Endodermal cell (in vitro differentiated cells): ENCODE results near the gene MYCN. TPM values are rescaled to one million over a fixed set of nuclear protein-coding genes. Genes with fewer than 3 reads are reported as not detected.
"Not testable (repeated sequence)": the region's sequence is repeated elsewhere in the genome, so short reads cannot be mapped to it uniquely, and the experiment has no call there.

ENCODE experiments used
- DNase-seq: peaks from one replicate; pipeline ENCODE4 v3.0.0-alpha.2; 2017
- H3K27ac ChIP-seq: 2 replicates; pipeline ENCODE4 v1.5.1; 2013; ENCODE audit warnings: mild to moderate bottlenecking, low read depth, low read length, moderate library complexity
- H3K27me3 ChIP-seq: 2 replicates; pipeline ENCODE4 v1.6.1; 2013; ENCODE audit warnings: mild to moderate bottlenecking, low read length, moderate library complexity; ENCODE audit not compliant: insufficient read depth, control insufficient read depth, poor library complexity, severe bottlenecking
- H3K36me3 ChIP-seq: 2 replicates; pipeline ENCODE4 v1.7.0; 2013; ENCODE audit warnings: mild to moderate bottlenecking, low read length, moderate library complexity; ENCODE audit not compliant: control insufficient read depth, insufficient read depth
- H3K4me1 ChIP-seq: one replicate; pipeline ENCODE4 v1.7.0; 2013; ENCODE audit warnings: low read length; ENCODE audit not compliant: control insufficient read depth, insufficient read depth
- H3K4me3 ChIP-seq: 2 replicates; pipeline ENCODE4 v1.5.1; 2013; ENCODE audit warnings: mild to moderate bottlenecking, low read length, moderate library complexity
- H3K9ac ChIP-seq: 2 replicates; pipeline ENCODE4 v1.6.1; 2013; ENCODE audit warnings: mild to moderate bottlenecking, low read length, moderate library complexity; ENCODE audit not compliant: poor library complexity, severe bottlenecking; ENCODE audit errors: extremely low read depth
- H3K9me3 ChIP-seq: 2 replicates; pipeline ENCODE4 v1.6.1; 2013; ENCODE audit warnings: mild to moderate bottlenecking, low read length, moderate library complexity; ENCODE audit not compliant: control insufficient read depth
- H3K27ac Mint-ChIP-seq: 2 replicates; pipeline ENCODE4 v1.8.0; 2020; ENCODE audit warnings: mixed read lengths
- H3K27me3 Mint-ChIP-seq: 2 replicates; pipeline ENCODE4 v1.8.0; 2021; ENCODE audit warnings: mild to moderate bottlenecking, mixed read lengths; ENCODE audit not compliant: insufficient read depth
- H3K36me3 Mint-ChIP-seq: 2 replicates; pipeline ENCODE4 v1.8.0; 2020; ENCODE audit warnings: low read depth, mixed read lengths
- H3K4me1 Mint-ChIP-seq: 2 replicates; pipeline ENCODE4 v1.8.0; 2020; ENCODE audit warnings: mixed read lengths
- H3K4me3 Mint-ChIP-seq: 2 replicates; pipeline ENCODE4 v1.8.0; 2020; ENCODE audit warnings: mild to moderate bottlenecking, moderate library complexity, mixed read lengths
- H3K9me3 Mint-ChIP-seq: 2 replicates; pipeline ENCODE4 v1.8.0; 2020; ENCODE audit warnings: mild to moderate bottlenecking, mixed read lengths
- CTCF ChIP-seq: fragments of 200-600 bp; sonication (generic); conservative IDR thresholded peaks from 2 replicates; pipeline ENCODE4 v1.5.0; 2021; ENCODE audit warnings: antibody characterized with exemption, mild to moderate bottlenecking
- WGBS, 2 experiments: methylation state at CpG; one replicate each; pipeline versions ENCODE4 v1.1.5 to v1.1.7; 2013; ENCODE audit warnings: missing lambda C conversion rate in 2 of 2, mixed read lengths in 1 of 2; ENCODE audit not compliant: insufficient coverage in 1 of 2, insufficient read length in 1 of 2; 5-methylcytosine and 5-hydroxymethylcytosine counted together
- total RNA-seq, 2 donors: library from RNA; stranded (reverse); fragmentation: NEBNext Ultra II Directional in 1 of 2; extraction: Animal tissue kit (Norgen Biotek cat#: 25700) in 1 of 2; gene quantifications; 2 replicates in 1 of 2; 3 replicates in 1 of 2; pipeline ENCODE4 v1.2.1, GENCODE V29; 2021

MYCN gene
- total RNA-seq, 2 donors from 2014 or later, result 36.8 to 52.3 TPM

GRCh38 chr2:15956751-15957736 is 16.7 kb downstream of the MYCN start:
- H3K4me1 Mint-ChIP-seq, result peaks cover 13% of the 10 kb centered on the region
- WGBS, 2 experiments, result 92 to 94% methylated on average over 15 to 16 of the region's 16 CpGs
- Histone ChIP-seq H3K27ac (no peak overlapping the region), H3K9me3 (no peaks in the 10 kb centered on the region), H3K9ac (no peak overlapping the region), H3K4me1 (no peaks in the 10 kb centered on the region), H3K27me3 (no peaks in the 10 kb centered on the region), H3K4me3 (no peak overlapping the region), H3K36me3 (no peaks in the 10 kb centered on the region)
- peaks cover 4% of the 10 kb centered on the region for H3K9me3 Mint-ChIP-seq
- H3K27me3 Mint-ChIP-seq, result peaks cover 2% of the 10 kb centered on the region
- no peak overlapping the region for H3K4me3 Mint-ChIP-seq
- peak; percentile 66 for DNase-seq
- no peak overlapping the region for H3K27ac Mint-ChIP-seq
- TF ChIP-seq CTCF, result no peak
- no peaks in the 10 kb centered on the region for H3K36me3 Mint-ChIP-seq

- H3K4me3 ChIP-seq, result no peak overlapping the region
- TF ChIP-seq CTCF, result no peak
- no peak overlapping the region for H3K4me3 Mint-ChIP-seq
- DNase-seq, result peak; percentile 84
- H3K9ac ChIP-seq, result no peak overlapping the region
- no peaks in the 10 kb centered on the region for H3K36me3 Mint-ChIP-seq
- no peak overlapping the region for H3K27ac ChIP-seq
- H3K27me3 ChIP-seq, result no peaks in the 10 kb centered on the region
- peaks cover 2% of the 10 kb centered on the region for H3K27me3 Mint-ChIP-seq
- peaks cover 4% of the 10 kb centered on the region for H3K9me3 Mint-ChIP-seq
- no peak overlapping the region for H3K27ac Mint-ChIP-seq
- no peaks in the 10 kb centered on the region for H3K9me3 ChIP-seq
- peaks cover 12% of the 10 kb centered on the region for H3K4me1 Mint-ChIP-seq
- no peaks in the 10 kb centered on the region for H3K36me3 ChIP-seq
- WGBS, 2 experiments, result 77 to 83% methylated on average over 7 to 11 of the region's 11 CpGs
- no peaks in the 10 kb centered on the region for H3K4me1 ChIP-seq
Observed at GRCh38 chr2:15957881-15958713, 17.7 kb downstream of the MYCN start.

- TF ChIP-seq CTCF, result no peak
- Mint-ChIP-seq H3K4me3 (no peak overlapping the region), H3K4me1 (peaks cover 8% of the 10 kb centered on the region), H3K9me3 (peaks cover 6% of the 10 kb centered on the region), H3K36me3 (no peaks in the 10 kb centered on the region), H3K27me3 (peaks cover 2% of the 10 kb centered on the region), H3K27ac (no peak overlapping the region)
- H3K4me3 ChIP-seq, result no peak overlapping the region
- H3K4me1 ChIP-seq, result no peaks in the 10 kb centered on the region
- H3K36me3 ChIP-seq, result no peaks in the 10 kb centered on the region
- no peaks in the 10 kb centered on the region for H3K27me3 ChIP-seq
- DNase-seq, result no peak
- H3K27ac ChIP-seq, result no peak overlapping the region
- no peak overlapping the region for H3K9ac ChIP-seq
- H3K9me3 ChIP-seq, result no peaks in the 10 kb centered on the region
- 89 to 93% methylated on average over 3 to 4 of the region's 4 CpGs for WGBS, 2 experiments
Observed at GRCh38 chr2:15959331-15960153, 19.2 kb downstream of the MYCN start.

- H3K27ac ChIP-seq, H3K4me3 ChIP-seq, H3K27me3 ChIP-seq, H3K4me3 Mint-ChIP-seq, DNase-seq, H3K4me1 Mint-ChIP-seq, H3K9ac ChIP-seq, H3K27ac Mint-ChIP-seq, H3K9me3 Mint-ChIP-seq, H3K36me3 ChIP-seq, H3K27me3 Mint-ChIP-seq, H3K4me1 ChIP-seq, H3K36me3 Mint-ChIP-seq, H3K9me3 ChIP-seq: not testable (repeated sequence)
- 88 to 100% methylated on average over 1 to 2 of the region's 2 CpGs for WGBS, 2 experiments
Observed at GRCh38 chr2:15960154-15960520, 19.8 kb downstream of the MYCN start.
